Fibroblast of upper back skin (primary cell): ENCODE results near the gene SLC5A2.
A peak's percentile ranks its signal among the peaks of the same experiment; 100 is the strongest.
"Not testable (repeated sequence)": the region's sequence is repeated elsewhere in the genome, so short reads cannot be mapped to it uniquely, and the experiment has no call there.

ENCODE experiments used
- DNase-seq: peaks from one replicate; pipeline ENCODE4 v3.0.0-alpha.2; 2013

SLC5A2 gene

DNA sequence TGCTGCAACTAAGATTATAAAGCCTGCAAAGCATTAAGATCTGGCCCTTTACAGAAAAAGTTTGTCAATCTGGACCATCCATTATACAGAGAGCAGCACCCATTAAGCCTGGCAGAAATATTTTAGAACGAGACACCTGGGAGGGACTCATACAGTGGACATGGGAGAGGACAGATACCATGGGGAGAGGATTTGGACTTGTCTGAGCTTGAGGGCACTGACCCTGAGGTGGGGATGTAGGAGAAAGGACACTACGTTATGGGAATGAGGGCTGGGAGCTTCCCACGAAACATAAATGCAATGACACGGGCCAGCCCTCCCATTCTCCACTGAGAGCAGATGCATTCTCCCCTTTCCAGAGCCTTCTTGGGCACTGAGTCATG lies 19.0 kb downstream of the SLC5A2 start:
- no peak for DNase-seq

- DNase-seq: no peak
These were observed 20.1 kb downstream of the SLC5A2 start for GRCh38 chr16:31502981-31503380.

DNA sequence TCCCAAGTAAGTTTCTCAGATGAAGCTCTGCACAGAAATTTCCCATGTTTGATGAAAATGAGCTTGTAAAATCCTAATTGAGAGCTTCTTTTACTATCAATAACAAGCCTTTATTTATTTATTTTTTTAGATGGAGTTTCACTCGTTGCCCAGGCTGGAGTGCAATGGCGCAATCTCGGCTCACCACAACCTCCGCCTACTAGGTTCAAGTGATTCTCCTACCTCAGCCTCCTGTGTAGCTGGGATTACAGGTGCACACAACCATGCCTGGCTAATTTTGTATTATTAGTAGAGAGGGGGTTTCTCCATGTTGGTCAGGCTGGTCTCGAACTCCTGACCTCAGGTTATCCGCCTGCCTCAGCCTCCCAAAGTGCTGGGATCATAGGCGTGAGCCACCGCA lies 20.6 kb downstream of the SLC5A2 start:
- not testable (repeated sequence) for DNase-seq

GRCh38 chr16:31504159-31504558 lies 21.2 kb downstream of the SLC5A2 start:
- no peak for DNase-seq

DNA sequence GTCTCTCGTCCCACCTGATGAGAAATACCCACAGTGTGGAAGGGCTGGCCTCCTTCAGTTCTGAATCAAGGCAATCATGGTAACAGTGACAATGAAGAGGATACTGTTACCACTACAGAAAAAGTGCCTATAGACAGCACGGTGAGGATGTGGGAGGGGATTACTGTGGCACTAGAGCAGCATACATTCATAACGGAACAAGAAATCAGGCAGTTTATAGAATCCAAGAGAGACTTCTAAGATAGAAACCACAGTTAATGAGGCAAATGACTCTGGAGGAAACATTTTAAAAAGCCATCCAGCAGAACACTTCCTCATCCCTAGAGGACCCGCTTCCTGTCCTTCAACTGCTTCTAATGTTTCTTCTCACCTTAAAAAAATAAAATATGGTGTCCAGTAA lies 22.6 kb downstream of the SLC5A2 start:
- no peak for DNase-seq

DNA sequence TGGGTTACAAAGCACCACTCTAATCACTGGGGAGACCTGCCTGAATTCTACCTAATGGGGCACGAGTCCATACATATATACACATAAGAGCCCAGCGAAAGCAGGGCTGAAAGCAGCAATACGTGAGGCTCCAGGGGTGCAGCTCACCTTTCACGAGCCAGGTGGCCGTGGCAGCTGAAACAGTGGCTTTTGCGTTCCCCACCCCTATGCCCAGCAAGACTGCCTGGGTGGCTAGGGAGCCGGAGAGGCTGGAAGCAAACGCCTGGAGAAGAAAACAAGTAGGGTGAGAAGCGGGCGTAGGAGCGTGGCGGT lies 24.6 kb downstream of the SLC5A2 start:
- DNase-seq: no peak

DNA sequence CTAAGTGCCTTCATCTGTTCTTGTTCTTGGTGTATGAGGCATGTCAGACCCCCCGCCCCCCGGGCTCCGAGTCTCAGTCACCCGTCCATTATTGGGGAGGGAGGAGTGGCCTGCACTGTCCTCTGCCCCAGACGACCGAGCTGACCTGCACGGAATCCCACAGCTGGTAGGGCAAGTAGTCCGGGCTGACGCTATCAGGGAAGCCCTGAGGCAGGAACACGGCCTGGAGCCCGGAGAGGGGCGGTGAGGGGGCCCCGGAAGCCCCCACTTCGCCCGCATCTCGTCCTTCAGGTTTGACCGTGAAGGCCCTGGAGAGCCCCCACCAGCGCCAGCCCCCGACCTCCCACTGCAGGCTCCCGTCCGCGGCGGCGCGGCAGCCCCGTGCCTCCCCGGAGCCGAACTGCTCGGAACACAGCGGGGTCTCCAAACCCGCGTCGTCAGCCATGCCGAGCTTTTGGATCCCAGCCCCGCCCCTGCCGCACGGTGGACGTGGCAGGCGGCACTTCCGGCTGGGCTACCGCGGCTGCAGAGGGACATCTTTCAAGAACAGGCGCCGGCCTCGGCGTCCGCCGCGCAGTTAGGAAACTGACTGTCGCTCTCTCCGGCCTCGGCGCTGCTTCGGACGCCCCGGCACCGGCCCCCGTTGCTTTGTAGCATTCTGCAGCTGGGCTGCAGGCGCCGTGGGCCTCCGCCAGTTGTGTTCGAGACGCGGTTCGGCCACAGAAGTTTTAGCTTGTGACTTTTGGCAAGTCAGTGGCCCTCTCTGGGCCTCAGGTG lies 25.2 kb downstream of the SLC5A2 start, which contains the start of gene RUSF1:
TSS of gene RUSF1 (minus strand) at position 463 of the 777 bp plus-strand sequence. CDS start at position 445, 18 bp downstream.
- peak; percentile 90 for DNase-seq

DNA sequence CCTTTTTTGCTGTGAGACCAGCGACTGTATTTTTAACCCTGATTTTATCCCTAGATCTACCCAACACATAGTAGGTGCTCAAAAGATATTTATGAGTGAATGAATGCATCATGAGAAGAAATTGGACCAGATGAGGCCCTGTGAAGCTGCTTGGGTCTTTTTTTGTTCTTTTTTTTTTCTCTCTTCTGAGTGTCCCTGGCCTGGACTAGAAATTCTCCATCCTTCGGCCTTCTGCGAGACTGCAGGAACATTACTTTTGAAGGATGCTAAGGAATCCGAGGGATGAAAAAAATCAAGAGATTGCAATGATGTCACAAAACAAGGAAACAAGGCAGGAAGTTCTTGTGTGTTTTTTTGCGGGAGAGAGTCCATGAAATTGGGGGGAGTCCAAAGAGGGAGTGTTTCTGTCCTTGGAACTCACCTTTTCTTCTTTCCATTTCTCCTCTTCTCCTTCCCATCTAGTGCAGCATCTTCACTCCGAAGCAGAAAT lies 25.8 kb downstream of the SLC5A2 start:
- DNase-seq: peak; percentile 61

DNA sequence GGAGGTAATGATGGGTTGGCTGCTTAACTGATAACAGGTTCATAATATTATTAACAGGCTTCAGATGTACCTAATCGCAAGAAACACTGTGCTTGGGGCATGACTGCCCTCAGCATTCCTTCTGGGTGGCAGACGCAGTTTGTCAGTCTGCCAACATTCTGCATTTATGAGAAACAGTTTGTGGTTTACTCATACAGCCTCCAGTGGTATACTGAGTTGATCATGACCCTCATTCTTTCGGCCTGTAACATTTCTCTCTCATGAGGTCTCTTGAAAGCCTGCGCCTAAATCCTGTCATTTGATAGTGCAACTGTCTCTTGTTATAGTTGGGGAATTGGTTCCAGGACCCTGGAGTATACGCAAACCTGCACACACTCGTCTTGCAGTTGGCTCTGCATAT lies 30.2 kb downstream of the SLC5A2 start:
- DNase-seq: peak; percentile 63

DNA sequence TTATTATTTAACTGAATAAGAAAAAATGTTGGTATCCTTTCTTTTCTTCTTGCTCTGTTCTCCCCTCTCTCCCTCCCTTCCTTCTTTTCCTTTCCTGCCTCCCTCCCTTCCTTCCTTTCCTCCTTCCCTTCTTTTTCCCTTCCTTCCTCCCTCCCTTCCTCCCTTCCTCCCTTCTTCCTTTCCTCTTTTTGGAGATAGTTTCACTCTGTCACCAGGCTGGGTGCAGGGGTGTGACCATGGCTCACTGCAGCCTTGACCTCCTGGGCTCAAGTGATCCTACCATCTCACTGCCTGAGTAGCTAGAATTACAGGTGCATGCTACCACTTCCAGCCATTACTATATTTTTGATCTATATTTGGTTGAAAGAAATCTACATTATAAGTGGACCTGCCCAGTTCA lies 31.0 kb downstream of the SLC5A2 start:
- DNase-seq: no peak

DNA sequence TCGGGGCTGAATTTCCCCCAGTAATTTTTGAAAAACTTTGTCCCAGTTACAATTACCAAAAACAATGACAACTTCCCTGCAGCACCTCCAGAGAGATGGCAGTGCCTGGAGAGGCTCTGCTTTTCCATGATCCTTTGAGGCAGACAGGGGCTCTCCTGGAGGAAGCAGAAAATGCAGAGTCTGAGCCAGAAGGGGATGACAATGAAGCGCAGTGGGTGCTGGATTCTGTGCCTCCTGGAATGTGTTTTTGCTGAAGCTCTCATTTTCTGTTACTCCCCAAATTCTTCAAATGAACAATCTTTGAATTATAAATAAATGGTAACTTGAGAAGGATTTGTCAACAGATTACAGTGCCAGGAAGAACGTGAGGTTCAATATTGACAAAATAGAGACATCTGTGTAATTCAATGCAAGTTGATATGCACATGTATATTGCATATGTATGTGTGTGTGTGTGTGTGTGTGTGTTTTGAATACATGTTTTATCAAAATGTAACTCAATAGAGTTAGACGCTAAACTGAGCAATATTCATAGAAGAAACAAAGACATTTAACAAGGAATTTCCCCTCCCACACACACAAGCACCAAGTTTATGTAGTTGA lies 35.0 kb downstream of the SLC5A2 start:
- no peak for DNase-seq

DNA sequence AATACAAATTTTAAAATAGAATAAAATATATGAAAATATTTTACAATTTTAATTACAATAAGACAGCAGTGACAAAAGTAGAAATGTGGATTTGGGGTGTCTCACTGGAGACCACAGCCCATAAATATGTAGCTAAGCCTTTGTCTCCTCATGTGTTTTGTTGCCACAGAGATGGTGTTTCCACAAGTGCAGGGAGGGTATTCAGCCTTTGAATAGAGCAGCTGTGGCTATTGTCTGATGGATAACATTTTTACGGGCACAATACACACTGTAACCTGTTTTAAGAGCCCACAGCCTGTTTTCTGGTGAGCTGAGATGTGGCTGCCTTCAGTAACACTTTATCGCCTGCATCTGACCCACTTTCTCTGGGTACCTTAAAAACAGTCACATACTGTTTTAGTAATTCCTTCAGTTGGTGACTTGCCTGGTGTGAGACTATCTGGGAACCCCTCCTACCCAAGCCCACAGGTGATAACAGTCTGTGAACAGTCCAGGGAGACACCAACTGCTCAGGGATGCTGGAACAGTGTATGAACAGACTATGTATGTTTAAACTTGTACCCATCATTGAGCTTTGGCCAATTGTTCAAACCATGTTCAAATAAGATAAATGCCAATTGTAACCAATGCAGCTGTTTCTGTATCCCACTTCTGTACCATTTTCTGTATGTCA lies 37.0 kb downstream of the SLC5A2 start:
- DNase-seq: no peak

- no peak for DNase-seq
These were observed 38.4 kb downstream of the SLC5A2 start for GRCh38 chr16:31521368-31521767.

GRCh38 chr16:31522071-31522470 lies 39.1 kb downstream of the SLC5A2 start:
- no peak for DNase-seq

DNA sequence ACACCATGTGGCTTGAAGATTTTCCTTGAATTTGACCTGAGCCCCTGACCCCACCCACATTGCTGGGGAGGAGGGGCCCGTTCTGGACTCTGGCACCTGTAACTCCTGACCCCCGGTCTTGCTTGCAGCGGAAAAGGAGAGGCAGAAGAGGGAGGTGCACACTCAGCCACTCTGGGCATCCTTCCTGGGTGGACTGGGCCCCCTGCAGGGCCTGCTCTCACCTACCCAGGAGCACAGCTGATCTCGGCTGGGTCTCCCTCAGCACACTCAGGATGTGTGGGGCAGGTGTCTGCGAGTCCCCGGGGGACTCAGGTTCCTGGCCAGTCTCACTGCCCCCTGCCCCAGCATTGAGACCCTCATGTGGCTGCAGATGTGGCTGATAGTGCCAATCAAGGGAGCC lies 40.8 kb downstream of the SLC5A2 start:
- DNase-seq: not testable (repeated sequence)

- no peak for DNase-seq
These were observed 42.2 kb downstream of the SLC5A2 start for GRCh38 chr16:31525113-31525512.

DNA sequence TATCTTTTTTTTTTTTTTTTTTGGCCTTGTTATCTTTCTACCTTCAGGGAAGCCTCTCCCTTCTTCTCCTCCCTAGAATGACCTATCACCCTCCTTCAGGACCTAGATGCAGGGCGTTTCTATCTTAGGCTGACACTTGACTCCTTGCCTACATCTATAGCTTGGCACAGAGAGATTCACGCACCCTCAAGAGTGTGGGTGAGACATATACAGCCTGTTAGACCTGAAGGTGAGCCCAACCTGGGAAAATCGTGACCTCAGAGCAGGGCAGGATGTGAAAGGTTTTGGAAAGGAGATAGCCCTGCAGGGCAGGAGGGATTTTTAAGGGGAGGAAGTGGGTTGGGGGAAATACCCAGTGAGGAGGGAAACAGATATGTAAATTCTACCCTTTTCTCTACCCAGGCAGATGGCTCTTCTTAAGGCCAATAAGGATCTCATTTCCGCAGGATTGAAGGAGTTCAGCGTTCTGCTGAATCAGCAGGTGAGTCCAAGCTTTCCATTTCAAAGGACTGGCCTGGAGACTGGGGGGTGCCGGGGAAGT lies 44.9 kb downstream of the SLC5A2 start, which contains the start of gene AHSP:
TSS of gene AHSP (plus strand) at position 167 of the 541 bp plus-strand sequence. CDS start at position 407, 240 bp downstream.
- DNase-seq: no peak

GRCh38 chr16:31528523-31529107 lies 45.7 kb downstream of the SLC5A2 start:
- no peak for DNase-seq

- peak; percentile 83 for DNase-seq
These were observed 46.4 kb downstream of the SLC5A2 start for GRCh38 chr16:31529108-31529936.

DNA sequence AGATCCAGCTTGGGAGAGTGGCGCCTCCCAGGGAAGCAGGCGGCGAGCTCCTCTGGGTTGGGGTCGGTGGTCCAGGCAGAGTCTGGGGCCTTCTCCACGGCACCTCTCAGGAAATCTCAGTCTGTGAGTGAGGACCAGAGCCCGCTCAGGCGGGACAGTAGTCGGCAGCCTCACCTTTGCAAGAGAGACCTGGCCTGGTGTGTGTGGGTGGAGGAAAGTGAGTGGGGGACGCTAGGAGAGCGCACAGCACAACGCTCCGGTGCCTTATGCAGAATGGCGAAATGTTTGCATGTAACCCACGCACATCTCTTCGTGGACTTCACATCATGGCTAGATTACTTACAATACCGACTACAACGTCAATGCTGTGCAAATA lies 47.0 kb downstream of the SLC5A2 start:
- no peak for DNase-seq

GRCh38 chr16:31530405-31530804 lies 47.5 kb downstream of the SLC5A2 start:
- no peak for DNase-seq

DNA sequence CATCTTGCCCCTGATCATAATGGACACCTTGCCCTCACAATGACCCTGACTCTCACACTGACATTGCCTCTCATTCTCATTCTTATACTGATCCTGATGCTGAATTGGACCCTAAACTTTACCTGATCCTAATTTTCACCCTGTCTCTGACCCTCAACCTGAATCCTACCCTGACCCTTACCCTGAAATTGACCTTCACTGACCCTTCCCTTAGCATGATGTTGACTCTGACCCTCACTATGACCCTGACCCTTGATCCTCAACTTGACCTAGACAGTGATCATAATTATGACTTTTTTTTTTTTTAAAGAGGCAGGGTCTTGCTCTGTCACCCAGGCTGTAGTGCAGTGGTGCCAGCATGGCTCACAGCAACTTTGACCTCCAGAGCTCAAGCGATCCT lies 48.2 kb downstream of the SLC5A2 start:
- DNase-seq: no peak
